Stimulated activated CD4-positive, alpha-beta T cell treated with anti-CD3 and anti-CD28 coated beads, Interleukin-2, amount 100 ng/mL, for 24 hours (primary cell): Measurements from ENCODE around the gene POP4.
A peak's percentile ranks its signal among the peaks of the same experiment; 100 is the strongest.

Experiments used
- DNase-seq, 2 donors: peaks; one replicate each; pipeline ENCODE4 v3.0.0-alpha.2; 2020

The POP4 gene

GRCh38 chr19:29665826-29666577, 59.9 kb downstream of the POP4 start:
- peak in 1 of 2 donors; percentile 33 for DNase-seq
